Stimulated activated effector memory CD8-positive, alpha-beta T cell treated with anti-CD3 and anti-CD28 coated beads, Interleukin-12 subunit alpha, Interleukin-12 subunit beta, amount 100 ng/mL, for 72 hours (primary cell): ENCODE data around the gene TFCP2L1.
A peak's percentile ranks its signal among the peaks of the same experiment; 100 is the strongest.
"Not testable (repeated sequence)": the region's sequence is repeated elsewhere in the genome, so short reads cannot be mapped to it uniquely, and the experiment has no call there.

Source experiments
- ATAC-seq: fragments of 150-1000 bp; cut with Tn5 transposase; 2 replicates; pipeline ENCODE4 v1.10.0; 2021
- DNase-seq, 2 donors: peaks; one replicate each; pipeline ENCODE4 v3.0.0; 2021 to 2022; ENCODE audit warnings: low spot score in 2 of 2
- H3K27ac Mint-ChIP-seq: one replicate; pipeline ENCODE4 v1.8.0; 2022; ENCODE audit warnings: mild to moderate bottlenecking, mixed read lengths
- H3K36me3 Mint-ChIP-seq: one replicate; pipeline ENCODE4 v1.8.0; 2022; ENCODE audit warnings: mild to moderate bottlenecking, mixed read lengths
- H3K4me1 Mint-ChIP-seq: one replicate; pipeline ENCODE4 v1.8.0; 2022; ENCODE audit warnings: mixed read lengths
- H3K4me3 Mint-ChIP-seq: one replicate; pipeline ENCODE4 v1.8.0; 2022; ENCODE audit warnings: mild to moderate bottlenecking, mixed read lengths
- H3K9me3 Mint-ChIP-seq: one replicate; pipeline ENCODE4 v1.8.0; 2022; ENCODE audit warnings: mixed read lengths

The TFCP2L1 gene

DNA sequence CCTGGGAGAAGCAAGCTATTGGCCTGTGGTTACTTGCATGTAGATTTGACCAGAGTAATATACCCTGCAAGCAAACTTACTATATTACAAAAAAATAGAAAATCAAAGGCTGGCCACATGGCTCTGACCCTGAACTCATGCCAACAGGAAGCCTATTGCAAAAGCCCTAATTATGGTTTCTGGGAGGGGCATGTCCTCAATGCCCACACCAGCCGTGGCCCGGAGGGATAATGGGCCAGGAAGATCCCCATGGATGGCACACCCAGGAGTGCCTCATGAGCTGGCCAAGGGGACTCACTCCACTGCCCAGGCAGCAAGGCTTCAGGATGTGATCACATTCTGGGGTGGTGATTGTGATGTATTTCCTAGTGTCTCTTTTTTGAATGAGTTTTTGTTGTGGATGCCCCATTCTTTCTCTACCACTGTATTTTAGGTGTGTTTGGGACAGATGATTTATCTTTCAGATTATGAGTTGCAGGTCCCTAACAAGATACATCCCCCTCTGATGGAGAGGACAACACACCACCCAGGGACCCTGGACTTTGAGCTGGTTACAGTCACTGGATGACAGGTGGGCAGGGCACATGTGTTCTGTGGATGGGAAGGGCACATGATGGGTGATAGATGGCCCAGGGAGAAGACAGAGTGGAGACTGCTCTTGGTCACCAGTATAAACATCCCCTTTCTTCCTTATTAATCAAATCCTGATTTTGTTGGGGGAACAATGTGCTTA lies 18.7 kb upstream of the TFCP2L1 start:
- ATAC-seq (no peak), DNase-seq (no peak)
- H3K27ac Mint-ChIP-seq, result no peak overlapping the region
- H3K4me3 Mint-ChIP-seq, result no peak overlapping the region
- no peaks in the 10 kb centered on the region for H3K4me1 Mint-ChIP-seq
- no peaks in the 10 kb centered on the region for H3K36me3 Mint-ChIP-seq
- H3K9me3 Mint-ChIP-seq, result no peaks in the 10 kb centered on the region

DNA sequence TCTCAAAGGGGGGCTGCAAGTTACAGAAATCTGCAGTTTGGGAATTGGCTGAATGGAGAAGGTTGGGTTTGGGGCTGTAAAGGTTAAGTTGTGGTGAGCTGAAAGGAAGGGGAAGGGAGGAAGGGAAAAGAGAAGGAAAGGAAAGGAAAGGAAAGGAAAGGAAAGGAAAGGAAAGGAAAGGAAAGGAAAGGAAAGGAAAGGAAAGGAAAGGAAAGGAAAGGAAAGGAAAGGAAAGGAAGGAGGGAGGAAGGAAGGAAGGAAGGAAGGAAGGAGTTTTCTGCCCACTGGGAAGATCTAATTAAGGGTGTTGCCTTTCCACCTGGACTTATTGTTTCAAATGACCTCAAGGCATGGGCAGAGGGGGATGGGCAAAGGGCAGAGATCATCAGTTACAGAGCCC lies 16.2 kb upstream of the TFCP2L1 start:
- H3K27ac Mint-ChIP-seq, H3K4me3 Mint-ChIP-seq, DNase-seq, H3K36me3 Mint-ChIP-seq, H3K4me1 Mint-ChIP-seq, ATAC-seq, H3K9me3 Mint-ChIP-seq: not testable (repeated sequence)

- Mint-ChIP-seq H3K27ac (no peak overlapping the region), H3K9me3 (no peaks in the 10 kb centered on the region), H3K4me1 (peaks cover 7% of the 10 kb centered on the region), H3K36me3 (no peaks in the 10 kb centered on the region), H3K4me3 (no peak overlapping the region)
- no peak for ATAC-seq
- no peak for DNase-seq
Observed at GRCh38 chr2:121298476-121298875, 13.5 kb upstream of the TFCP2L1 start.

DNA sequence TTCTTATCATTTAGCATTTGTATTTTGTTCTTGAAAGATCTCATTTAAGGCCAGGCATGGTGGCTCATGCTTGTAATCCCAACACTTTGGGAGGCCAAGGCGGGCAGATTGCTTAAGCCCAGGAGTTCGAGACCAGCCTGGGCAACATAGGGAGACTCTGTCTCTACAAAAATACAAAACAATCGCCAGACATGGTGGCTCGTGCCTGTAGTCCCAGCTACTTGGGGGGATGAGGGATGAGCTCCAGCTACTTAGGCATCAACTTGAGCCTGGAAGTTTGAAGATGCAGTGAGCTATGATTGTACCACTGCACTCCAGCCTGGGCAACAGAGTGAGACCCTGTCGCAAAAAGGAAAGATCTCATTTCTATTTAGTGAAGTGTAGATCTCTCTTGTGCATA lies 12.9 kb upstream of the TFCP2L1 start:
- DNase-seq, result not testable (repeated sequence)

DNA sequence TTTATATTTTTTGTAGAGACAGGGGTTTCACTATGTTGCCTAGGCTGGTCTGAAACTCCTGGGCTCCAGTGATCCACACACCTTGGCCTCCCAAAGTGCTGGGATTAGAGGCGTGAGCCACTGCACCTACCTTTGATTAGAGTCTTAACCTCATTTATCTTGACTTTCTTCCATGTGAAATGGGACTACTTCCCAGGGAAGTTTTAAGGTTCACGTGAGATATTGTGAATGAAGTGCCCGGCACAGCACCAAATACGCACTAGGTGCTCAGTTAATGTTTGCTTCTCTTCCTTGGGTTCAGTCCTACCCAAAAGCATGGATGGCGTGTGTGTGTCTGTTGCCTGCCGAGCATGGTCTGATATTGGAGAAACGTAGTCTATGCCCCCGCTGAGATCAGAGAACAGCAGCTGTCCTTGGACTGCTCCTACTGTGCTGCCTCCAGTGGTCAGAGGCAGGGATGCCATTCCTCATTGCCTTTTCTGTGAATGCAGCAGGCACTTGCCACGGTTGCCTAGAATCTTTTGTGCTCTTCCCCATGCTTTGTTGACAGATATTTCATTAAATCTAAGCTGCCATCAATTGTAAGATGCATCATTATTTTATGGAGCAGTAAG lies 12.3 kb upstream of the TFCP2L1 start:
- no peak overlapping the region for H3K27ac Mint-ChIP-seq
- DNase-seq (no peak), ATAC-seq (peak; percentile 35)
- H3K9me3 Mint-ChIP-seq, result no peaks in the 10 kb centered on the region
- peaks cover 8% of the 10 kb centered on the region for H3K4me1 Mint-ChIP-seq
- H3K36me3 Mint-ChIP-seq, result no peaks in the 10 kb centered on the region
- H3K4me3 Mint-ChIP-seq, result no peak overlapping the region

More for the DNA sequence above, 12.9 kb upstream of the TFCP2L1 start:
- not testable (repeated sequence) for H3K36me3 Mint-ChIP-seq, H3K27ac Mint-ChIP-seq, ATAC-seq, H3K9me3 Mint-ChIP-seq, H3K4me1 Mint-ChIP-seq, H3K4me3 Mint-ChIP-seq

- Mint-ChIP-seq H3K36me3 (no peaks in the 10 kb centered on the region), H3K9me3 (no peaks in the 10 kb centered on the region), H3K4me3 (no peak overlapping the region), H3K4me1 (peaks cover 8% of the 10 kb centered on the region), H3K27ac (no peak overlapping the region)
- ATAC-seq (peak; percentile 17), DNase-seq (no peak)
Observed at GRCh38 chr2:121295911-121296650, 11.1 kb upstream of the TFCP2L1 start.

DNA sequence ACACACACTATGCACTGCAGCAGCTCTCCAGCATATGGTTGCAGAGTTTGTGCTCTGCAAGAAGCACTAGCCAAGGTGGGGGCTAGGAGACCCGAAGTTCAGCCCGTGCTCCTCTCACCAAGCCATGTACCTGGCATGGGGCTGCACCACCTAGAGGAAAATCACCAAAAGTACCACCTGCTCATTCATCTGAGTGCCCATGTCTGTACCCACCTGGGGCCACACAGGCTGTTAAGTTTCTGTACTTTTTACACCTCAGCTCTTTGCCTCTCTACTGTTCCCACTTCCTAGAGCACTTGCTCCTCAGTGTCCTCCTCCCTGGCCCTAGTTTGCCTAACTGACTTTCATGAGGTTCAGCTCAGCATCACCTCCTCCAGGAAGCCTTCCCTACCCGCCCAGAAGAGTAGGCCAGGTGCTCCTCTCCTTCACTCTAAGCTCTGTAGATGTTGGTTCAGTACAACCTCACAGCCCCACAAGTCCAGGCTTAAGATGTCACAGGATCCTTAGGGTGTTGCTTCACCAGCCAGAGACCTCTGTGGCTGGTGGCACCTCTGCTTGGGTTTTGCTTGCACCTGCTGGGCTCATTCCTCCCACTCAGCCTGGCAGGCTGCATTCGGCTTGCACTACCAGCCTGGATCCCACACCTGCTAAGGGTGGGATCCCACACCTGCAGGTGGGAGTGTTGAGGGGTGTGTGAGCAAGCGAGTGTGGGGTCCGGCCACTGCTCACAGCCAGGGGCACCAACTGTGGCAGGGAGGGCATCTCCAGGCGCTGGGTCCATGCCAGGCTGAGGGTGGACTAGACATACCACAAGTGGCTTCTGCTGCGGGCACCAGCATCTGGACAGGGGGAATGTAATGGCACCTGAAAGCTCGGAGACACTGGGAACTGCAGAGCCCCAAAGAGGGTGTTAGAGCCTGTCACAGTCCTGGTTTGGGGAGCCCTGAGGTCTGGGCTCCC lies 10.2 kb upstream of the TFCP2L1 start:
- ATAC-seq (peak; percentile 12), DNase-seq (no peak)
- no peaks in the 10 kb centered on the region for H3K36me3 Mint-ChIP-seq
- no peaks in the 10 kb centered on the region for H3K9me3 Mint-ChIP-seq
- H3K4me1 Mint-ChIP-seq, result peaks cover 8% of the 10 kb centered on the region
- no peak overlapping the region for H3K4me3 Mint-ChIP-seq
- no peak overlapping the region for H3K27ac Mint-ChIP-seq

- no peak for ATAC-seq
- Mint-ChIP-seq H3K27ac (no peak overlapping the region), H3K4me1 (peaks cover 8% of the 10 kb centered on the region), H3K36me3 (no peaks in the 10 kb centered on the region), H3K9me3 (no peaks in the 10 kb centered on the region), H3K4me3 (no peak overlapping the region)
- no peak for DNase-seq
Observed at GRCh38 chr2:121293450-121294325, 8.7 kb upstream of the TFCP2L1 start.

GRCh38 chr2:121291251-121291580 lies 6.2 kb upstream of the TFCP2L1 start:
- Mint-ChIP-seq H3K36me3 (no peaks in the 10 kb centered on the region), H3K4me1 (peaks cover 8% of the 10 kb centered on the region), H3K4me3 (no peak overlapping the region), H3K9me3 (no peaks in the 10 kb centered on the region), H3K27ac (no peak overlapping the region)
- ATAC-seq (no peak), DNase-seq (no peak)

DNA sequence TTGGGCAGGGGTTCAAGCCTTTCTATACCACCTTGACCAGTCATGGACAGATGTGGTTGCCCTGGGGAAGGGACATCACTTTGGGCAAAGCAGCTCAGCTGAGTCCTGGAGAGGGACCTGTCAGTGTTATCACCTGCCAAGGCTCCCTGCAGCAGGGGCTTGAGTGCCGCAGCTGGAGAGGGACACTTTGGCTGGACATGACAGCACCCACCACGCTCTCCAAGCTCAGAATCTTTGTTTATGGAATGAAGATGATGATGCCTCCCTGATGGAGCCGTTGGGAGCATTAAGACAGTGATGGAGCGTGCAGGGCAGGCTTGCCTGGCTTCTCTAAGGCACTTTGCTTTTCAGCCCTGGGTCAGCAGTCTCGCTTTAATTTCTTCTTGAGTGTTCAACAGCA lies 4.3 kb upstream of the TFCP2L1 start:
- DNase-seq, result no peak
- ATAC-seq, result no peak

DNA sequence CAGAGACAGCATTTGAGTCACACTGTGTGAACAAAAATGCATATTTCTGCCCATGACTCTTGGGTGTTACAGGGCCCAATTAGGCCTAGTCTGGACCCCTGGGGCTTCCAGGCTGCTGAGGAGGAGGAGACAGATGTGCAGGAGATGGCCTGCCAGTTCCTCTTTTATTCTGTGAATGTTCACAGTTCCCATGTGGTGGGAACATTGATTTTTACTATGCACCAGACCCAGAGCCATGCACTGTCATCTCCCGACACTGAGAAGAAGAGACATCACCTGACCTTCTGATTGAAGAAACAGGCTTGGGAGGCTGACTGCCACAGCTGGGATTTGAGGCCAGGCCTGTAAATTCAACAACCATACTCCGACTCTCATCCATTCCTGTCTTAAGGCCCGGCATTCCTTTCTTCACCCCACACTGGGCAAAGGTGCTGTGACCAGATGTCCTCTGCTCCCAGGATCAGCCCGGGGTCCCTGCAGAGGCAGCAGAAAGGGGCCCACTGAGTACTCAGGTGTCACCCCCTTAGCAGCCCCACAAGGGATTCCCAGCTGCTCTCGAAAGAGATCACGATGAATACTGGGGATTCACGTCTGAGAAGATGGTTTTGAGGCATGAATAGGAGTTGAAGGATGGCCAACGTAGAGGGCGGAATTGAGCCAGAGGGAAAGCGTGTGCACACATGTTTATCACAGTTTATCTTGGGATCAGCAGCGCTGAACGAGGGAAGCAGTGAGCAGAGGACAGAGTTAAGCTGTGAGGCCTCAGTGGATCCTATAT lies 3.6 kb upstream of the TFCP2L1 start:
- no peaks in the 10 kb centered on the region for H3K36me3 Mint-ChIP-seq
- H3K4me1 Mint-ChIP-seq, result peaks cover 7% of the 10 kb centered on the region
- H3K9me3 Mint-ChIP-seq, result no peaks in the 10 kb centered on the region
- H3K4me3 Mint-ChIP-seq, result no peak overlapping the region
- no peak overlapping the region for H3K27ac Mint-ChIP-seq
- ATAC-seq (no peak), DNase-seq (no peak)

More for the DNA sequence above, 4.3 kb upstream of the TFCP2L1 start:
- H3K9me3 Mint-ChIP-seq, result no peaks in the 10 kb centered on the region
- H3K27ac Mint-ChIP-seq, result no peak overlapping the region
- H3K4me3 Mint-ChIP-seq, result no peak overlapping the region
- no peaks in the 10 kb centered on the region for H3K36me3 Mint-ChIP-seq
- H3K4me1 Mint-ChIP-seq, result peaks cover 9% of the 10 kb centered on the region

DNA sequence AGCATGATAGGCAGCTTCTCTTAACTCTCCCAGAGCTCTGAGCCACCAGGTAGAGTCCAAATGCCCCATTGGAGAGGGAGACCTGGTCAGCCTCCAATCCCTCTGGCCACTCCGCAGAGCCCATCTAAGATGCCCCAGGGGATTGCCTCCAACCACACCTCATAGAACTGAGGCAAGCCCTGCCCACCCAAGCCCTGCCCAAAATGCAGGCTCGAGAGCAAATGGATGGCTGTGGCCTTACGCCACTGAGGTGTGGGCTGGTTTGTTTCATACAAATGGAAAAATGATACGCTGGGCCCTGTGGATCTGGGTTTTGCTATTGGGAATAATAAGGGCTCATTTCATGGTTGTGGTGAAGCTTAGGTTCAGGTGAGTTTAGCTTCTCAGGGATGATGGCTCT lies 3.0 kb upstream of the TFCP2L1 start:
- DNase-seq, result no peak
- H3K4me1 Mint-ChIP-seq, result peaks cover 5% of the 10 kb centered on the region
- H3K9me3 Mint-ChIP-seq, result no peaks in the 10 kb centered on the region
- H3K36me3 Mint-ChIP-seq, result no peaks in the 10 kb centered on the region
- H3K4me3 Mint-ChIP-seq, result no peak overlapping the region
- no peak overlapping the region for H3K27ac Mint-ChIP-seq
- ATAC-seq, result no peak

GRCh38 chr2:121287146-121287798 lies 2.3 kb upstream of the TFCP2L1 start:
- ATAC-seq (no peak), DNase-seq (no peak)
- Mint-ChIP-seq H3K4me1 (peaks cover 5% of the 10 kb centered on the region), H3K27ac (no peak overlapping the region), H3K4me3 (no peak overlapping the region), H3K9me3 (no peaks in the 10 kb centered on the region), H3K36me3 (no peaks in the 10 kb centered on the region)
